NCI-H2107 treated with DMSO at 0.1 percent for 48 hours (cell line): Measurements from ENCODE around the gene CD209.

ENCODE experiments used
- DNase-seq: peaks from one replicate; lab custom pipeline; 2025; ENCODE audit not compliant: unreplicated experiment; lab: John Stamatoyannopoulos, UW

Gene CD209

DNA sequence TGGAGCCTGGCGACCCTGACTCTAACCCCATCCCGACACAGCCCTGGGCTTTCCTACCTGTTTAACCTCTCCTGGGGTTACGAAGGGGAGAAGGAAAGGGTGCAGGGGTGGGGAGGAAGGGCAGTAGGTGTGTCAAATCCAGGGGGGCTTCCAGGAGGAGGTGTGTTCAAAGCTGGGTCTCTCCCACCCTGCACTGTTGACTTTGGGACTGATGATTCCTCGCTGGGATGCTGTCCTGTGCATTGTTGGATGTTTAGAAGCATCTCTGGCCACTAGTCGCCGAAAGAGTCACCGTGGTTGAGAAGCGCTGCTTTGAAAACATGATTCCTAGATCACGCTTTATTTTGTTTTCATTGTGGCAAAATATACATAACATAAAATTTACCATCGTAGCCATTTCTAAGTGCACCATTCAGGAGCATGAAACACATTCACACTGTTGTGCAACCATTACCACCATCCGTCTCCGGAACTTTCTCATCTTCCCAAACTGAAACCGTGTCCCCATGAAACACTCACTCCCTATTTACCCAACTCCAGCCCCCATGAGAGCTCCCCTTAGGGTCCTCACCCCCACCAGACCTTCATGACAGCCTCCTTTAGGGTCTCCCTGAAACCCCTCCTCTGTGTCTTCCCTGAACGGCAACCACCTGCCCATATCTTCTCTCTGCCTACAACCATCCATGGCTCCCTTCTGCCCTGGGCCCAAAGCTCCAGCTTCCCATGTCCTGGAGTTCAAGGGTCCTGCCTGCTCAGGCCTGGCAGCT, 41.0 kb downstream of the CD209 start:
- DNase-seq: no peak

DNA sequence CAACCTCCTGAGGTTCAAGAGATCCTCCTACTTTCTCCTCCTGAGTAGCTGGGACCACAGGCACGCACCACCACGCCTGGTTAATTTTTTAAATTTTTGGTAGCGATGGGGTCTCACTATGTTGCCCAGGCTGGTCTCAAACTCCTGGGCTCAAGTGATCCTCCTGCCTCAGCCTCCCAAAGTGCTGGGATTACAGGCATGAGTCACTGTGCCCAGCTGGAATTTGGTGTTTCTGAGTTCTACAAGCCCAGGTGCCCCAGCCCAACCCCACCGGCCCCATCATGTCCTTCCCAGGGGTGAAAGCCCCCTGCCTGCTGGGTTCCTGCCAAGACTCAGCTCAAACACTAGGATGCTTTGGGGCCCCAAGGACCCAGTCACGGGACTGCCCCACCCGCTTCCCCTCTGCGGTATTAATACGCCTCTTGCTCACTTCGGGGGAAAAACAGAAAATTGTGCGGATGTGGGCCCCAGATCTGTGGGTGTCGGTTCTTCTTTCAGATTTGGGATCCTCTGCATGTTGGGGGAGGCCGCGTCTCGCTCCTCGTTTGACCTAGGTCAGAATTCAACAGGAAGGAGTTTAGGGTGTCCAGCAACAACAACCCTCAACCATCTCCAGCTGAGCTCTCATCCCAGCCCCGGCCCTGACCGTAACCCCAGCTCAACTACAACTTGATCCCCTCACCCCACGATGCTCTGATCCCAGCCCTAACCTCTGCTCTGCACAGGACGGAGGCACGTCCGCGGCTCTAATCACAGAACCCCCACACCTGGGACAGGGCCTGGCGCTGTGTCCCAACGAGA, 41.7 kb downstream of the CD209 start:
- DNase-seq: no peak

DNA sequence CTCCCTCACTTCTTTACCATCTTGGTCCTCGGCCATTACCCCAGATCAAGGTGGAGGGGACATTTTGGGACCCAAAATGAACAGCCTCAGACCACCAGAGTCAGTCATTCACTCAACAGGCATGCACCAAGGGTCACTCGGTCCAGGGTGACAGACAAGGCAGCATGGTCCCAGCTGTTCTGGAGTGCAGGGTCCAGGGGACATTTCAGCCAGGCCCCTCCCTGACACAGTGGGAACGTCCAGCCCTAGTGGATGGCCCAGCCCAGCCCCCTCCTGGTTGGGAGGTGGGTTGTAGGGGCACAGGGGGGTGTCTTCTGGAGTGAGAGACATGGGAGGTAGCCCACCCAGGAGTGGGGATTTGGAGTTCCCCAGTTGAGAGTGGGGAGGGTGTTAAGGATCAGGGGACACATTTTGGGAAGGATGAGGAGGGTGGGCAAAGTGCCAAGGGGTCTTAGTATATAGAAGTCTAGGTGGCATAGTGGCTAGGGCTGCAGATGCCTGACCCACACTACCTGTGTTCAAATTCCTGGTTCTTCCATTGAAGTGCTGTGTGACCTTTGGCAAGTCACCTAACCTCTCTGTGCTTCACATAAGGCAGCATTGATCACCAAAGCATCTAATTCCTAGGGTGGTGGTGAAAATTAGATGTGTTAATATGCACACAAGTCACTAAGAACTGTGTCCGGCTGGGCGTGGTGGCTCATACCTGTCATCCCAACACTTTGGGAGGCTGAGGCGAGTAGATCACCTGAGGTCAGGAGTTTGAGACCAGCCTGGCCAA, 42.9 kb downstream of the CD209 start:
- no peak for DNase-seq

DNA sequence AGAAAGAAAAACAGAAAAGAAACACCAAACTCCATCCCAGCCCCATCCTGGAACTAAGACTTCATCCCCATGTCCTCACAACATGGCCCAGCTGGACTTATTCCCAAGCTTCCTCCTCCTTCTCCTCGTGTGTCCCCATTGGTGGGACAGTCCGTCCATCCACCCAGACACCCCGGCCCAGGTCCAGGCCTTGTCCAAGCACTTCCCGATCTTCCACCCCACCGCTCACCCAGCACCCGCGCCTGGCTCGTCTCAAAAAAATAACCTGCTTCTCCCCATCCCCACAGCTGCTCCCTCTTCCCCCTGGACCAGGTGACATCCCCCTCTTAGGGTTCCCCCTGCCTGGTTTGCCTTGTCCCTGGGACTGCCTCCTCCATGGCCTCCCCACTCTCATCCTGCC, 44.0 kb downstream of the CD209 start:
- DNase-seq: no peak

DNA sequence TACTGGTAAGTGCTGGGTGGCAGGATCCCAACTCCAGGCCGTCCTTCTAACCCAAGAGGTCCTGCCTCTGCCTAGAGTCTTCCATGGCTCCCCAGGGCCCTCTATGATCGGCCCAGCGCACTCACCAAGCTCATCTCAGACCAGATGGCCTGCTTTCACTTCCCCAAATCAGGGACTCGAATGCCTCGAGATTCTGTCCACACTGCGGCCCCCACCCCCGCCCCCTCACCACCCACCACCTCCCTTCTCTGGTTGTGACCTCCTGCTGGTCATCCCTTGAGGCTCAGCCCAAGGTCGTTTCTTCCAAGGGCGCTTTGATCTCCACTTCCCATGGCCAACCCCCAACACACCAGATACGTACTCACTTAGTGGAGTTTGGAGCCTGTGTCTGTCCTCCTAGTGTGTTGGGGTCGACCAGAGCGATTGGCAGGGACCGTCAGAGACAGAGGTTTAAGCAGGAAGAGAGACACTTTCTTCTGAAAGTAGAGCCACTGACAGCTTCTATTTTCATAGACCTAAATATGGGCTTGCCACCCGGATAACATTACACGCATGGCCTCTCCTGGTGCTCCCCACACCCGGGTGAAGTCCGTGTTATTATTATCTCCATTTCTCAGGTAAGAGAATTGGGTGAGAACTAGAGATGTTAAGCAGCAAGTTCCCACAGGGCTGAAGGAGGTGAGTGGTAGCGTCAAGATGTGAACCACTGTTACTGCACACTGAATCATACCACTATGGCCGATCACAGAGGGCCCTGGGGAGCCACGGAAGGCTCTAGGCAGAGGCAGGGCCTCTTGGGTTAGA, 45.5 kb downstream of the CD209 start, which contains the start of gene FCER2:
TSS of gene FCER2 (minus strand) at position 478 of the 804 bp plus-strand sequence. CDS start 2,371 bp downstream, outside the sequence.
- DNase-seq: no peak

DNA sequence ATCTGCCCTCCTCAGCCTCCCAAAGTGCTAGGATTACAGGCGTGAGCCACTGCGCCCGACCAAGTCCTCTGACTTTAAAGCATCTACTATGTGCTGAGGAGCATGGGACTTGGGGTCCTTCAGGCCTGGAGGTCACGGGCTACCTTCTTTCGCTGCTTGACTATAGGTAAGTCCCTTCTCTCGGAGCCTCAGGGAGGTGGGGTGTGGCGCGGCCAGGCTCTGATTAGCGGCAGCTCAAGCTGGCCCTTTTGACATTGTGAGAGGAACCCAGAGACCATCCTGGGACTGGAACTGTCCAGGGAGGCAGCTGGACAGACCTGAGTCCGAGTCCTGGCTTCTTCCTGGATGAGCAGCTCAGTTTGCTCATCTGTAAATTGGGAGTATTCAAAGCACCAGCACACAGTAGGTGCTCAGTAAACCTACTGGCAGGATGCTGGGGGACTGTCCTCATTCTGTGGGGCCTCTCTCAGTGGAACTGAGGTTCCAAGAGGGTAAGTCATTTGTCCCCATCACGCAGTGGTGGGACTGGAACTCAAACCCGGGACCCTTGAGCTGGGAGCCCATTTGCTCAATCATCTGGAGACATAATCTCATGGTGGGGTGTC, 46.2 kb downstream of the CD209 start:
- no peak for DNase-seq

DNA sequence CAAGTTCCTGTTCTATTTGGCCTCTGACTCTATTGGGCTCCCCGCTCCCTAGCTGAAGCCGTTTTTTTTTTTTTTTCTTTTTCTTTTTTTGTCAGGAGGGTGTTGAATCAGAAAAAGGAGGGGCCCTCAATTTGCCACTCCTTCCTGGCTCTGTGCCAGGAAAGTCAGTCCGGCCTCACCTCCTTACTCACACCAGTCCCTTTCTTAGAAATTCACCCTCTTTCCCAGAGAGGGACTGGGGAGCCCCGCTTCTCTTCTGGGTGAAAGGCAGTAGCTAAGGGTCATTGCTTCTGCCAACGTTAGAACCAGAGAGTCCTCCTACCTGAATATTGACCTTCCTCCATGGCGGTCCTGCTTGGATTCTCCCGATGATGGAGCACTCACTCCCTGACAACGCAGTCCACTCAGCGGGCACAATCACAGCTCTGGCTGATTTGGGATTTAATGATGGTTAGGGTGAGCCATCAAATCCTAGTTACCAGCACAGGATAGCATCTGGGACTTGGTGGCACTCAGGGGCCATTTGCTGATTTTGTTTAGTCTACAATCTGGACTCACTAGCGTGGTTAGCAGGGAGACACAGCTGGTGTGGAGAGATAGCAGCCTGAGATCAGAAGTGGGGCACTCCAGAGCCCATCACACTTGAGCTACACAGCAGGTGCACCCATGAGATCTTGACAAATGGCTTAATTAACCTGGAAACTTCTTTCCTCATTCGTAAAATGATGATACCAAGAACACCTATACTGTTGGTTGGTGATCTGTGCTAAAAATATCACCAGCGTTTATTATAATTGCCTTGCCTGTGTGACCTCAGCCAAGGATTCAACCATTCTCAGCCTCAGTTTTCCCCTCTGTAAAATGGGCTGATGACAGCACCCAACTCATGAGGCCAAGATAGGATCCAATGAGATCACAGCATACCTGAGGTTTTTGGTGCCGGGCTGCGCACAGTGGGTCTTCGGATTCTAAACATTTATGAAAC, 47.6 kb downstream of the CD209 start:
- DNase-seq: no peak

DNA sequence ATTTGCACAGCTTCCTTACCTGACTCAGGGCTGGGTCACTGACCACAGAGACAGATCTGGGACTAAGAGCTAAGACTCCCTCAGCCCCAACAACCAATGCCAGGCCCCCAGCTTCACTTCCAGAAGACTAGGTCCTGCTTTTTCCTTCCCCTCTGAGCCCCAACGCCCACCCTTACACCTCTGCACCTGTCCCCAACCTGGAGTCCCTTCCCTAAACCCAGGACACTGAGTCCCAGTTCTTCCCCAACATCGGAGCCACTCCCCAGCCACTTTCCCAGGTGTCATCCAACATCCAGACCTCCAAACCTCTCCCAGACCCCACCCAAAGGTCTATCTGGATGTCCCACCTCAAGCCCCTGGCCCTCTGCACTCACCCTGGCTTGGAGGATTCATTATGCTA, 48.3 kb downstream of the CD209 start:
- no peak for DNase-seq

DNA sequence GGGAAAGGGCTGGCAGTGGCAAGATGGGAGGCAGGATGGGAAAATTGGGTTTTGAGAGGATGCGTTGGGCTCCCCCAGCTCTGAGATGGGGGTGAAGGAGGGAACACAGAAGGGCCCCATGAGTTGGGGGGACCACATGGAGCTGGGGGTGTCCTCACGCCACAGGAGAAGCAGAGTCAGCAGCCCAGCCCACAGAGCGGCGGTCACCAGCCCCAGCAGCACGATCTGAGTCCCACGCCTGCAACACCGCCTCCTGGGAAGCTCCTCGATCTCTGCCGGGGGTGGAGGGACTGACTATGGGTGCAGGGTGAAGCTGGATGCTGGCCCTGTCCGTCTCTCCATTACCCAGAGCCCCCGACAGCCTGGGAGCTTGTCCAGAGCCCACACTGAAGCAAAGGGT, 48.8 kb downstream of the CD209 start:
- no peak for DNase-seq

DNA sequence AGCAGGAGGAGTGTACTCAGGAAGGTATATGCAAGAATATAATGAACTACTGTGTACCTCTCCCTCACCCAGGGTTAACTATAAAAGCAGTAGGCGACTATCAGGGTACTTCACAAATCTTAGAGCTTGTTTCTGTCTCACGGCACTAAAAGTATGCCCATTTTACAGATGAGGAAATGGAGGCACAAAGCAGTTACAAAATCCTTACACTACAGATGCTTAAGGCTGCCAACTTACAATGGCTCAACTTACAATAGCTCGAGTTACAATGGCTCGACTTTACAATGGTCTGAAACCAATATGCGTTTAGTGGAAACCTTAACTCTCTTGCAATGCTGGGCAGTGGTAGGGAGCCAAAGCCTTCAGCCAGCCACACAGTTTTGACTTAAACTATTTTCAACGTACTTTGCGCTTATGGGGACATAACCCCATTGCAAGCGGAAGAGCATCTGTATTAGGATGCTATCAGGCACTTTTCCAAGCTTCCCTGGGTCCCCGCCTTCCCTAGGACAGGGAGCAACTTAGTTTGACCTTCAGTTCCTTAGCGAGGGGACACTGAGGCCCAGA, 49.5 kb downstream of the CD209 start:
- DNase-seq: no peak

DNA sequence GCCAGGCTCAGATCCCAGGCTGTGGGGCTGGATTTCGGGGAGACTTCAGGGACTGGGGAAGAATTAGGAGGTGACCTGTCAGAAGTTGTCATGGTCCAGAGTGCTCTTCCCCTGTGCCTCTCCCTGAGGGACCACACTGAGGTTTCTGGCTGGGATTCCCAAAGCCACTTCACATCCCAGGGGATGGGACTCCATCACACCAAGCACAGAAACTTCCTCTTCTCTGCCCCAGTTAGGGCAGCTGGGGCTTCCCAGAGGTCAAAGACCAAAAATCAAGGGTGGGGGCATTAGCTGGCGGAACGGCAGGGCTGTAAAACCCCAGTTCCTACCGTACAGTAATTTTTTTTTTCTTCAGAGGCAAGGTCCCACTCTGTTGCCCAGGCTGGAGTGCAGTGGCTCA, 52.8 kb downstream of the CD209 start:
- no peak for DNase-seq

DNA sequence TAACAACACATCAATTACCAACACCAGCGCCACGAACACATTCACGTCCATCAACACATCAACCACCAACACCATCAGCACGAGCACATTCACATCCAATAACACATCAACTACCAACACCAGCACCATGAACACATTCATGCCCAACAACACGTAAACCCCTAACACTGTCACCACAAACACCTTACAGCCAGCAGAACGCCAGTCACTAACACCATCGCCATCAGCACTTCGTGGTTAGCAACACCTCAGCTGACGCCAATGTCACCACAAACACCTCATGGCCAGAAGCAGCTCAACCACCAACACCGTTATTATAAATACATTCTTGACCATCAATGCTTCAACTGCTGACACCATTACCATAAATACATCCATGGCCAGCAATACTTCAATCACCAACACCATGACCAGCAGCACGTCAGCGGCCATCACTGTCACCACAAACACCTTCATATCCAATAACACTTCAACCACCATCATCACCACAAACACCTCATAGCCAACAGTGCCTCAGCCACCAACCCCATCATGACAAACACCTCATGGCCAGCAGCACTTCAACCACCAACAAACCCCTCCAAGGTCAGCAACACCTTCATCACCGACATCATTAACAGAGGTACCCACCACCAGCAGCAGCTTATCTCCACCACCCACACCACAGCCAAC, 54.8 kb downstream of the CD209 start:
- no peak for DNase-seq

DNA sequence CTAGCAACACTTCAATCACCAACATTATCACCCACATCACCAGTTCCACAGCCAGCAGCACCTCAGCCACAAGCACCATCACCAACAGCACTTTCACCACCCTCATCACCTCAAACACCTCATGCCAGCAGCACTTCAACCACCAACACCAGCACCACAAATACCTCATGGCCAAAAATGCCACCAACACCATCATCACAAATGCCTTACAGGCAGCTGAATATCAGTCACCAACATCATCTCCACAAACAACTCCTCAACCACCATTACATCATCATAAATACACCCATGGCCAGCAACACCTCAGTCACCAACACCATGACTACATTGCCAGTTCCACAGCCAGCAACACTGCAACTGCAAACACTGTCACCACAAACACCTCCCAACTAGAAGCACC, 55.8 kb downstream of the CD209 start:
- no peak for DNase-seq

DNA sequence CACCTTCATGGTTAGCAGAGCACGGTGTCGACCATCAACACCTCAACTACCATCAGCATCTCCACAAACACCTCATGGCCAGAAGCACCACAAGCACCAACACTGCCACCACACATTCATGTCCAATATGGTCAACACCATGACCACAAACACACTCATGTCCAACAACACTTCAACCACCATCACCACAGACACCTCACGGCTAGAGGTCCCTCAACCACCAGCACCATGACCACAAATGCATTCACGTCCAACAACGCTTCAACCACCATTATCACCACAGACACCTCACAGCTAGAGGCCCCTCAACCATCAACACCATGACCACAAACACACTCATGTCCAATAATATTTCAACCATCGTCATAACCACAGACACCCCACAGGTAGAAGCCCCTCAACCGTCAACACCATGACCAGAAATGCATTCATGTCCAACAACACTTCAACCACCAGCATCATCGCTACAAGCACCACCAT, 56.5 kb downstream of the CD209 start:
- DNase-seq: no peak
